Measurements from ENCODE around the gene RFX7.

DNA sequence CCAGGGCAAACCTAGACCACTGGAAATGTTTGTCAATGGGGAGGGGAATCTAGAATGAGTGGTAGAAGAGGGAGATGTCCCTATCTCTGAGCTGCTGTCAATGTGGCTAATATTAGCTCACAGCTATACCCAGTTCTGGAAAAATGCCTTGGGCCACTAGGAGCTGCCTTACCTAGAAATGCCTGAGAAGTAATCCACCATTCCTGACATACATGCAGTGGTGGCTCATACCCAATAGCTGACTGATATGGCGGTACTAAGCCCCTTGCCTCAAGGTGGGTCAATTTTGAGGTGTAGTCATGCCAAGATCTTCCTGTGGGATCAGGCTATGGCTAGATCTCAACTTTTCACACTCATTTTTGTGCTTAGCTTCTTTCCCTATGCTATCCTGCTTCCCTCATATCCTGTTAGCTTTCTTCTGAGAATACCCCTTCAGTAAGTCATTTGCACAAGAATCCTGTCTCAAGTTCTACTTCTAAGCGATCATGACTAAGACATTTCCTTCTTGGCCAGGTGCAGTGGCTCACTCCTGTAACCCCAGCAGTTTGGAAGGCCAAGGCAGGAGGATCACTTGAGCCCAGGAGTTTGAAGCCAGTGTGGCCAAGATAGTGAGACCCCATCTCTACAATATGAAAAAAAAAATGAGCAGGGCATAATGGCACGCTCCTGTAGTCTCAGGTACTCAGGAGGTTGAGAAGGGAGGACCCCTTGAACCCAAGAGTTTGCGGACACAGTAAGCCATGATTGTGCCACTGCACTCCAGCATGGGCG, 49.1 kb upstream of the RFX7 start:
- TF ChIP-seq, protein P1, sequence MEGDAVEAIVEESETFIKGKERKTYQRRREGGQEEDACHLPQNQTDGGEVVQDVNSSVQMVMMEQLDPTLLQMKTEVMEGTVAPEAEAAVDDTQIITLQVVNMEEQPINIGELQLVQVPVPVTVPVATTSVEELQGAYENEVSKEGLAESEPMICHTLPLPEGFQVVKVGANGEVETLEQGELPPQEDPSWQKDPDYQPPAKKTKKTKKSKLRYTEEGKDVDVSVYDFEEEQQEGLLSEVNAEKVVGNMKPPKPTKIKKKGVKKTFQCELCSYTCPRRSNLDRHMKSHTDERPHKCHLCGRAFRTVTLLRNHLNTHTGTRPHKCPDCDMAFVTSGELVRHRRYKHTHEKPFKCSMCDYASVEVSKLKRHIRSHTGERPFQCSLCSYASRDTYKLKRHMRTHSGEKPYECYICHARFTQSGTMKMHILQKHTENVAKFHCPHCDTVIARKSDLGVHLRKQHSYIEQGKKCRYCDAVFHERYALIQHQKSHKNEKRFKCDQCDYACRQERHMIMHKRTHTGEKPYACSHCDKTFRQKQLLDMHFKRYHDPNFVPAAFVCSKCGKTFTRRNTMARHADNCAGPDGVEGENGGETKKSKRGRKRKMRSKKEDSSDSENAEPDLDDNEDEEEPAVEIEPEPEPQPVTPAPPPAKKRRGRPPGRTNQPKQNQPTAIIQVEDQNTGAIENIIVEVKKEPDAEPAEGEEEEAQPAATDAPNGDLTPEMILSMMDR (IDR thresholded peaks at IDR 0.05), result no peak
- no peak for TF ChIP-seq POLR2A (IDR thresholded peaks at IDR 0.05)
- TF ChIP-seq POLR2AphosphoS5 (IDR thresholded peaks at IDR 0.05), result no peak

Measured in breast epithelium (tissue), 3 donors.